Keratinocyte (primary cell): ENCODE measurements around the gene PDCD1LG2. TPM values are rescaled to one million over a fixed set of nuclear protein-coding genes. Genes with fewer than 3 reads are reported as not detected.

ENCODE experiments used
- DNase-seq: peaks from one replicate; pipeline ENCODE4 v3.0.0-alpha.2; 2011; ENCODE audit warnings: low read depth, missing footprints, low spot score
- FAIRE-seq: peaks from 2 replicates; lab custom pipeline; 2011; peaks lifted over from hg19 to GRCh38; lab: Jason Lieb, UNC
- H2AFZ ChIP-seq: 2 replicates; pipeline ENCODE4 v1.6.0; 2012; ENCODE audit warnings: low read length, control low read depth, inconsistent platforms; ENCODE audit not compliant: control insufficient read depth
- H3K27ac ChIP-seq: 2 replicates; pipeline ENCODE4 v1.5.1; 2011; ENCODE audit warnings: low read length; ENCODE audit not compliant: control insufficient read depth, insufficient read depth
- H3K27me3 ChIP-seq: 3 replicates; pipeline ENCODE4 v1.6.0; 2011; ENCODE audit warnings: low read length; ENCODE audit not compliant: control insufficient read depth, insufficient read depth; ENCODE audit errors: extremely low read depth
- H3K36me3 ChIP-seq, 2 experiments: 2 replicates in 1 of 2; 3 replicates in 1 of 2; pipeline ENCODE4 v1.5.1; 2011; ENCODE audit warnings: low read length in 2 of 2, mild to moderate bottlenecking in 1 of 2; ENCODE audit not compliant: control insufficient read depth in 2 of 2, insufficient read depth in 2 of 2; ENCODE audit errors: extremely low read depth in 1 of 2
- H3K4me1 ChIP-seq: 3 replicates; pipeline ENCODE4 v1.5.1; 2011; ENCODE audit warnings: low read length; ENCODE audit not compliant: control insufficient read depth, insufficient read depth; ENCODE audit errors: extremely low read depth
- H3K4me2 ChIP-seq: 3 replicates; pipeline ENCODE4 v1.6.0; 2011; ENCODE audit warnings: low read depth, low read length; ENCODE audit not compliant: control insufficient read depth, insufficient read depth; ENCODE audit errors: extremely low read depth
- H3K4me3 ChIP-seq, 3 experiments: fragments of 200-600 bp in 1 of 3; sonication (generic) in 1 of 3; 2 replicates in 2 of 3; 3 replicates in 1 of 3; pipeline ENCODE4 v1.5.1; 2011 to 2016; ENCODE audit warnings: low read length in 3 of 3, mild to moderate bottlenecking in 3 of 3, control low read depth in 2 of 3, inconsistent platforms in 1 of 3, low read depth in 1 of 3, mixed read lengths in 1 of 3, mixed run types in 1 of 3, moderate library complexity in 1 of 3; ENCODE audit not compliant: control insufficient read depth in 2 of 3, insufficient read depth in 2 of 3; ENCODE audit errors: extremely low read depth in 1 of 3
- H3K79me2 ChIP-seq: 2 replicates; pipeline ENCODE4 v1.6.0; 2012; ENCODE audit warnings: low read length; ENCODE audit not compliant: control insufficient read depth, insufficient read depth
- H3K9ac ChIP-seq: 3 replicates; pipeline ENCODE4 v1.6.0; 2011; ENCODE audit warnings: low read length; ENCODE audit not compliant: control insufficient read depth, insufficient read depth; ENCODE audit errors: extremely low read depth
- H3K9me1 ChIP-seq: 3 replicates; pipeline ENCODE4 v1.6.0; 2011; ENCODE audit warnings: low read length; ENCODE audit not compliant: control insufficient read depth, insufficient read depth; ENCODE audit errors: extremely low read depth
- H3K9me3 ChIP-seq: 2 replicates; pipeline ENCODE4 v1.5.1; 2012; ENCODE audit warnings: low read depth, low read length; ENCODE audit not compliant: control insufficient read depth
- H4K20me1 ChIP-seq: 3 replicates; pipeline ENCODE4 v1.6.0; 2011; ENCODE audit warnings: low read length; ENCODE audit not compliant: control insufficient read depth, insufficient read depth; ENCODE audit errors: extremely low read depth
- EZH2 ChIP-seq: IDR thresholded peaks from one replicate; pipeline ENCODE4 v1.6.1; 2012; ENCODE audit warnings: inconsistent platforms, mild to moderate bottlenecking, low read length, moderate library complexity
- dilution Hi-C: fragments of 300-500 bp; cut with MboI; formaldehyde crosslinking; loops from one replicate; pipeline ENCODE4 v1.7.0; 2020; ENCODE audit warnings: low sequenced_read_pairs; ENCODE audit not compliant: extremely low pct_ligation_motif_present
- polyA plus RNA-seq, 5 experiments: library from polyadenylated mRNA; depleted of rRNA in 3 of 5; stranded (reverse) in 3 of 5; stranded (forward) in 1 of 5; unstranded in 1 of 5; fragments of >200 nt; gene quantifications; 1 replicate in 1 of 5; 2 replicates in 3 of 5; 3 replicates in 1 of 5; pipeline versions ENCODE4 v1.2.1 to v1.2.3, GENCODE V29; 2011 to 2012; ENCODE audit warnings: missing spikeins in 2 of 5, low read depth in 1 of 5, low replicate concordance in 1 of 5
- TF ChIP-seq, protein P1 (sequence below), 3 experiments: IDR thresholded peaks in 1 of 3; conservative IDR thresholded peaks in 1 of 3; optimal IDR thresholded peaks in 1 of 3; 2 replicates in 2 of 3; 3 replicates in 1 of 3; pipeline versions ENCODE3 to v1.5.1; 2011; ENCODE audit warnings: low read length in 3 of 3, mild to moderate bottlenecking in 3 of 3, moderate library complexity in 2 of 3, control low read depth in 1 of 3, inconsistent platforms in 1 of 3; ENCODE audit not compliant: insufficient read depth in 2 of 3; ENCODE audit errors: extremely low read depth in 1 of 3

The PDCD1LG2 gene
- polyA plus RNA-seq, 1 donor (not counting 4 experiments of a cell fraction or from before 2014, with no cell fraction given), result 20.2 TPM

DNA sequence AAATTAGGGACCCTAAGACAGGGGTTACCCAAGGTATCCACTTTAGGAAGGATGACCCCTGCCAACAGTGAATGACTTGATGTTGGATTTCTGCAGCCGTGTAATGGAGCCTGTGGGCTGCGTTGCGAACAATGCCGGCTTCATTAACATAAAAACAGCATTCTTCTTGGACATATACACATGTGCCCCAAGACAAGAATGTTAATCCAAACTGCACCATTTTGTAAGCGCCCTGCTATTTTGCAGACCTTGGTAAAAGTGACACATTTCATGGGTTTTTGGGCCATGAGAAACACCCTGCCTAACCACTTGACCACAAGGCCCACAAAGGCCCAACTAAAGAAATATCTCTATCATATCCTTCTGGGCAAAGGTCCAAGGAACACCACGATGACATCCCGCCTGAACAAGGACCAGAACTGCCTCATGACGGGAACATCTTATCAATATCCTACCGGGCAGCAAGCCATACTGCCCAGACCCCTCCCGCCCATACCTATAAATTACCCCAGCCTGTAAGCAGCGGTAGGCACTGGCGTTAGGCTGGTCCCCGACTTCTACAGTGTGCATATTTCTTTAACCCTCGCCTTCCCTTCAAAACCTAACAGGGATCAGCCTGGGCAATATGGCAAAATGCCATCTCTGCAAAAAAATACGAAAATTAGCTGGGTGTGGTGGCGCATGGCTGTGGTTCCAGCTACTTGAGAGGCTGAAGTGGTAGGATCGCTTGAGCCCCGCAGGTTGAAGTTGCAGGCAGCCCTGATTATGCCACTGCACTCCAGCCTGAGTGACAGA, 9.7 kb upstream of the PDCD1LG2 start:
- Histone ChIP-seq H3K27me3 (no peaks in the 10 kb centered on the region), H3K9ac (no peak overlapping the region), H3K9me3 (peaks cover 2% of the 10 kb centered on the region), H3K36me3 (no peaks in the 10 kb centered on the region), H4K20me1 (no peaks in the 10 kb centered on the region), H3K79me2 (no peaks in the 10 kb centered on the region), H3K4me2 (peak overlapping the region; percentile 8), H2AFZ (no peak overlapping the region), H3K4me1 (peaks cover 20% of the 10 kb centered on the region), H3K9me1 (no peaks in the 10 kb centered on the region), H3K4me3 (no peak overlapping the region), H3K27ac (no peak overlapping the region)
- dilution Hi-C loops, result no loop called here
- TF ChIP-seq EZH2, result no peak
- TF ChIP-seq, protein P1, sequence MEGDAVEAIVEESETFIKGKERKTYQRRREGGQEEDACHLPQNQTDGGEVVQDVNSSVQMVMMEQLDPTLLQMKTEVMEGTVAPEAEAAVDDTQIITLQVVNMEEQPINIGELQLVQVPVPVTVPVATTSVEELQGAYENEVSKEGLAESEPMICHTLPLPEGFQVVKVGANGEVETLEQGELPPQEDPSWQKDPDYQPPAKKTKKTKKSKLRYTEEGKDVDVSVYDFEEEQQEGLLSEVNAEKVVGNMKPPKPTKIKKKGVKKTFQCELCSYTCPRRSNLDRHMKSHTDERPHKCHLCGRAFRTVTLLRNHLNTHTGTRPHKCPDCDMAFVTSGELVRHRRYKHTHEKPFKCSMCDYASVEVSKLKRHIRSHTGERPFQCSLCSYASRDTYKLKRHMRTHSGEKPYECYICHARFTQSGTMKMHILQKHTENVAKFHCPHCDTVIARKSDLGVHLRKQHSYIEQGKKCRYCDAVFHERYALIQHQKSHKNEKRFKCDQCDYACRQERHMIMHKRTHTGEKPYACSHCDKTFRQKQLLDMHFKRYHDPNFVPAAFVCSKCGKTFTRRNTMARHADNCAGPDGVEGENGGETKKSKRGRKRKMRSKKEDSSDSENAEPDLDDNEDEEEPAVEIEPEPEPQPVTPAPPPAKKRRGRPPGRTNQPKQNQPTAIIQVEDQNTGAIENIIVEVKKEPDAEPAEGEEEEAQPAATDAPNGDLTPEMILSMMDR (optimal IDR thresholded peaks at IDR 0.05 in 1 of 3, IDR thresholded peaks at IDR 0.05 in 1 of 3, conservative IDR thresholded peaks at IDR 0.05 in 1 of 3; ENCODE audit: extremely low read depth in 1 of 3, insufficient read depth in 2 of 3, low read length in 3 of 3), result no peak
- FAIRE-seq, result peak; percentile 43
- DNase-seq, result no peak

DNA sequence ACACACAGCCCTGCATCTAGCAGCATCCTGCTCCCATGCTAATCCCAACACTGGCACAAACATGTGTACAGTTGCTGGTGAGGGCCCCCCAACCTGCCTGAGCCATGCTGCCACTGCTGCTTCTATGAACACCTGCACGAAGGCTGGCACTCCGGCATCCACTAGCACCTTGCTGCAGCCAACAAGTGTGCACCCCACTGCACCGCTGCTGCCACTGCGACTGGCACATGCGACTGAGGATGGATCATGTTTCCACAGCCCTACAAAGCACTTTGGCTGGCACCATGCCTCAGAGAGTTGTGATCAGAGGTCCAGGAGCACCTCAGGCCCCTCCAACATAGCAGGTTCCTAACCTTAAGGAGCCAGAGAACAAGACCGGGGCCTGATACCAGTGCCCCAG, 7.8 kb upstream of the PDCD1LG2 start:
- dilution Hi-C loops, result no loop called here
- peaks cover 20% of the 10 kb centered on the region for H3K4me1 ChIP-seq
- FAIRE-seq (no peak), DNase-seq (no peak)
- H4K20me1 ChIP-seq, result no peaks in the 10 kb centered on the region
- H3K9me3 ChIP-seq, result peaks cover 2% of the 10 kb centered on the region
- H3K9ac ChIP-seq, result no peak overlapping the region
- H3K27me3 ChIP-seq, result no peaks in the 10 kb centered on the region
- no peak overlapping the region for H3K4me3 ChIP-seq
- no peaks in the 10 kb centered on the region for H3K36me3 ChIP-seq
- H2AFZ ChIP-seq, result no peak overlapping the region
- H3K27ac ChIP-seq, result no peak overlapping the region
- H3K9me1 ChIP-seq, result no peaks in the 10 kb centered on the region
- no peaks in the 10 kb centered on the region for H3K79me2 ChIP-seq
- TF ChIP-seq EZH2, result no peak
- TF ChIP-seq, protein P1 (optimal IDR thresholded peaks at IDR 0.05 in 1 of 3, IDR thresholded peaks at IDR 0.05 in 1 of 3, conservative IDR thresholded peaks at IDR 0.05 in 1 of 3; ENCODE audit: extremely low read depth in 1 of 3, insufficient read depth in 2 of 3, low read length in 3 of 3), result no peak
- H3K4me2 ChIP-seq, result no peak overlapping the region
